ENCODE results near the gene USP4.

USP4 gene

DNA sequence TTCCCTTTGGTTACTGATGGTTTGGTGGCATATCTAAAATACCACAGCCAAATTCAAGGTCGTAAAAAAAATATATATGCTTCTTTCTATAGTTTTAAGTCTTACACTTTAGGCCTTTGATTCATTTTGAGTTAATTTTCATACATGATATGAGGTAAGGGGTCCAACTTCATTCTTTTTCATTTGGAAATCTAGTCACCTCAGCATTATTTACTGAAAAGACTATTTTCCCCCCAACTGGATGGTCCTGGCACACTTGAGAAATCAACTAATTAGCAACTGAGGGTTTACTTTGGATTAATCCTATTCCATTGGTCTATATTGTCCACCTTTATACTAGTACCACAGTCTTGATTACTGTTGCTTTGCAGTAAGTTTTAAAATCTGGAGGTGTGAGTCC, 45.8 kb upstream of the USP4 start:
- no peak for DNase-seq (ENCODE audit: low read depth)
- no peak overlapping the region for H3K4me3 ChIP-seq (ENCODE audit: low read depth, low read length)
- TF ChIP-seq, protein P1, sequence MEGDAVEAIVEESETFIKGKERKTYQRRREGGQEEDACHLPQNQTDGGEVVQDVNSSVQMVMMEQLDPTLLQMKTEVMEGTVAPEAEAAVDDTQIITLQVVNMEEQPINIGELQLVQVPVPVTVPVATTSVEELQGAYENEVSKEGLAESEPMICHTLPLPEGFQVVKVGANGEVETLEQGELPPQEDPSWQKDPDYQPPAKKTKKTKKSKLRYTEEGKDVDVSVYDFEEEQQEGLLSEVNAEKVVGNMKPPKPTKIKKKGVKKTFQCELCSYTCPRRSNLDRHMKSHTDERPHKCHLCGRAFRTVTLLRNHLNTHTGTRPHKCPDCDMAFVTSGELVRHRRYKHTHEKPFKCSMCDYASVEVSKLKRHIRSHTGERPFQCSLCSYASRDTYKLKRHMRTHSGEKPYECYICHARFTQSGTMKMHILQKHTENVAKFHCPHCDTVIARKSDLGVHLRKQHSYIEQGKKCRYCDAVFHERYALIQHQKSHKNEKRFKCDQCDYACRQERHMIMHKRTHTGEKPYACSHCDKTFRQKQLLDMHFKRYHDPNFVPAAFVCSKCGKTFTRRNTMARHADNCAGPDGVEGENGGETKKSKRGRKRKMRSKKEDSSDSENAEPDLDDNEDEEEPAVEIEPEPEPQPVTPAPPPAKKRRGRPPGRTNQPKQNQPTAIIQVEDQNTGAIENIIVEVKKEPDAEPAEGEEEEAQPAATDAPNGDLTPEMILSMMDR (IDR thresholded peaks at IDR 0.05; ENCODE audit: insufficient read depth, low read depth, low read length, missing control alignments), result no peak

DNA sequence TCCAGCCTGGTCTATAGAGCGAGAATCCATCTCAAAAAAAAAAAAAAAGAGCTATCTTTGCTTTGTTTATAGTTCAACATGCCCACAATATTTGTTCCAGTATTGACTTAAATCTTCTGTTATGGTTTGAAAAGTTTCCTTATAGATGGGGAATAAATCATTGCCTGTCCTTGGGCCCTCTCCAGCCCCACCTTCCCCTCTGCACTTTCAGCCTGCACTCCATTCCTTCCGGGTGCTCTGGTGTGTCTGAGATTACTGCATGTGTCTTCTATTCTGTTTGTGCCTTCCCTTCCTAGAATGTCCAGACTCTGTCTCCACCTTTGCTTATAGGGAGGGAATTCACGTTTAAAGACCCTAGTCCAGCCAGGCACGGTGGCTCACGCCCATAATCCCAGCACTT, 43.5 kb upstream of the USP4 start:
- TF ChIP-seq, protein P1 (IDR thresholded peaks at IDR 0.05; ENCODE audit: insufficient read depth, low read depth, low read length, missing control alignments), result no peak
- no peak for DNase-seq (ENCODE audit: low read depth)
- H3K4me3 ChIP-seq (ENCODE audit: low read depth, low read length), result no peak overlapping the region

DNA sequence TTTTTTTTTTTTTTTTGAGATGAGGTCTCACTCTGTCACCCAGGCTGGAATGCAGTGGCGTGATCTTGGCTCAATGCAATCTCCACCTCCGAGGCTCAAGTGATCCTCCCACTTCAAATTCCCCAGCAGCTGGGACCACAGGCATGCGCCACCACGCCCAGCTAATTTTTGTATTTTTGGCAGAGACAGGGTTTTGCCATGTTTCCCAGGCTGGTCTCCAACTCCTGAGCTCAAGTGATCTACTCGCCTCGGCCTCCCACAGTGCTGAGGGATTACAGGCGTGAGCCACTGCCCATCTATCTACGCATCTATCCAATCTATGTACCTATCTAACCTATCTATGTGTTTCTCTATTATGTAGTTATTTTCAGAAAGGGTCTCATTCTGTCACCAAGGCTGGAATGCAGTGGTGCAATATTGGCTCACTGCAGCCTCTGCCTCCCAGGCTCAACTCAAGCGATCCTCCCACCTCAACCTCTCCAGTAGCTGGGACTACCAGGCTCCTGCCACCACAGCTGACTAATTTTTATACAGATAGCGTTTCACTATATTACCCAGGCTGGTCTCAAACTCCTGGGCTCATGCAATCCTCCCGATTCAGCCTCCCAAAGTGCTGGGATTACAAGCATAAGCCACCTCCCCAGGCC, 38.5 kb upstream of the USP4 start:
- DNase-seq (ENCODE audit: low read depth), result no peak
- no peak overlapping the region for H3K4me3 ChIP-seq (ENCODE audit: low read depth, low read length)
- TF ChIP-seq, protein P1 (IDR thresholded peaks at IDR 0.05; ENCODE audit: insufficient read depth, low read depth, low read length, missing control alignments), result no peak

DNA sequence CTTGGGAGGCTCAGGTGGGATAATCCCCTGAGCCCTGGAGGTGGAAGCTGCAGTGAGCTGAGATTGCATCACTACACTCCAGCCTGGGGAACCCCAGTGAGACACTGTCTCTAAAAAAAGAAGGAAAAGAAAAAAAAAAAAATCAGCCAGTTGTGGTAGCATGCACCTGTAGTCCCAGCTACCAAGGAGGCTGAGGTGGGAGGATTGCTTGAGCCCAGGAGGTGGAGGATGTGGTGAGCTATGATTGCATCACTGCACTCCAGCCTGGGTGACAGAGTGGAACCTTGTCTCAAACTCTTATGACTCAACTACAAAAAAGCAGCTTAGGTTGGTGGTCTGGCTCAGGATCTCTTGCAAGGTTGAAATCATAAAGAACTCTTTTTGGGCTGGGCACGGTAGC, 37.6 kb upstream of the USP4 start:
- DNase-seq (ENCODE audit: low read depth), result peak; percentile 45
- H3K4me3 ChIP-seq (ENCODE audit: low read depth, low read length), result no peak overlapping the region
- TF ChIP-seq, protein P1 (IDR thresholded peaks at IDR 0.05; ENCODE audit: insufficient read depth, low read depth, low read length, missing control alignments), result no peak

DNA sequence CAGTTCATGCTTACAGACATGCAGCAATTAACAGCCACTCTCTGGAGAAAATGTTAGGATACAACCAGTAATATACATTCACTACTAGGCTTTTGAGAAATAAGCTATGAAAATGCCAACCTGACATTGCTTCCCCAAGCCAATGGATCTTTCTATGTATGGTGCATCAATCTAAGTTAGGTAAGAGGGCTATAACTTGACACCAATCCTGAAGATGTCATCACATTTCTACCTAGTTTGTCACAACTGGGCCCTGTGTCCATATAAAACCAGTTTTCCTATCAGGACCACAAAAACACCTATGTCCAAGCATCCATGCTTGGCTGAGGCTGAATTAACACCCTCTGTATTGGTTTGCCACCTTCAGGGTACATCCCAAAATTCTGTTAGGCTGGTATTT, 32.1 kb upstream of the USP4 start:
- H3K4me3 ChIP-seq (ENCODE audit: low read depth, low read length), result no peak overlapping the region
- DNase-seq (ENCODE audit: low read depth), result no peak
- TF ChIP-seq, protein P1 (IDR thresholded peaks at IDR 0.05; ENCODE audit: insufficient read depth, low read depth, low read length, missing control alignments), result no peak

DNA sequence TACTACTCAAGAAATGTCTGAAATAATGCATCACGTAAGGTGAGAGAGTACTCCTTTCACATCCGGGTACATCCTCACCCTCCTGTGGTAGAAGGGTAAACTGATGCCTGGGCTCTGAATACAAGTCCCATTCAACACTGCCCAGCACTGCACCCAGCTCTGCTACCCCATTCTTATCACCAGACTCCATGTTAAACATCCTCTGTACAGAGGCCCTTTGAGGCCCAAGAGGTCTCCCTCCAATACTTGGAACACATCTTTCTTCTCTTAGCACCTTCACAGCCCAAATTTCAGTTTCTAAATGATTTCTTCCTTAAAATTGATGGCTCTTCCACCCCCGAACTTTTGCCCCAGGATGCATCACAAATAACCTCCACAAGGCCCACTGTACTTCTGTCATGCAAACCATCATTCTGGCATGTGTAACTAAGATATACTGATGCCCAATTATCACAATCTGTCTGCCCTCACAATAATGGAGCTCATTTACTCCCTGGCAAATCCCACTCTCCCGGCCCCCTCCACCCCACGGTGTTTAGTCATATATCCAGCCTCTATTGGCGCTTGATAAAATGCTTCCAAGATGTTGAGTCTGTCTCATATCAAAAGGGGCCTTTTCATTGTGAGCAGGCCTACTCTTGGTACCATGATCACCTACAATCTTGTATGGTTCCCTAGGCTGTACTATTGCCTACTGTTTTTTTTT, 30.9 kb upstream of the USP4 start:
- TF ChIP-seq, protein P1 (IDR thresholded peaks at IDR 0.05; ENCODE audit: insufficient read depth, low read depth, low read length, missing control alignments), result no peak
- no peak for DNase-seq (ENCODE audit: low read depth)
- H3K4me3 ChIP-seq (ENCODE audit: low read depth, low read length), result no peak overlapping the region

All from GM12865 (cell line).